Stimulated activated CD4-positive, alpha-beta T cell treated with anti-CD3 and anti-CD28 coated beads, Interleukin-12 subunit alpha, Interleukin-12 subunit beta, amount 100 ng/mL, for 48 hours (primary cell): ENCODE data around the gene PSMA1.
"Not testable (repeated sequence)": the region's sequence is repeated elsewhere in the genome, so short reads cannot be mapped to it uniquely, and the experiment has no call there.

Source experiments
- DNase-seq, 3 donors: peaks; one replicate each; pipeline ENCODE4 v3.0.0-alpha.2; 2020; ENCODE audit warnings: low read depth in 2 of 3, low spot score in 1 of 3

PSMA1 gene

GRCh38 chr11:14535166-14535565 lies 15.0 kb upstream of the PSMA1 start:
- DNase-seq = not testable (repeated sequence)

GRCh38 chr11:14529951-14530350 lies 9.8 kb upstream of the PSMA1 start:
- DNase-seq = no peak

GRCh38 chr11:14529321-14529720 lies 9.1 kb upstream of the PSMA1 start:
- DNase-seq = no peak

GRCh38 chr11:14522801-14523200 lies 2.6 kb upstream of the PSMA1 start:
- no peak for DNase-seq

- DNase-seq = no peak
These were observed 2.1 kb upstream of the PSMA1 start for GRCh38 chr11:14522245-14522644.

GRCh38 chr11:14520747-14521151 lies 563 bp upstream of the PSMA1 start:
- DNase-seq = no peak

- DNase-seq = peak in 1 of 3 donors; percentile 18
These were observed 629 bp downstream of the PSMA1 start for GRCh38 chr11:14519597-14519916.

GRCh38 chr11:14518820-14519219 lies 1.4 kb downstream of the PSMA1 start:
- no peak for DNase-seq

GRCh38 chr11:14513800-14514199 lies 6.4 kb downstream of the PSMA1 start:
- no peak for DNase-seq

- no peak for DNase-seq
These were observed 13.7 kb downstream of the PSMA1 start for GRCh38 chr11:14506532-14506931.

- DNase-seq = no peak
These were observed 17.2 kb downstream of the PSMA1 start for GRCh38 chr11:14503023-14503422.

GRCh38 chr11:14502039-14502438 lies 18.1 kb downstream of the PSMA1 start:
- no peak for DNase-seq

GRCh38 chr11:14500181-14500651 lies 20.0 kb downstream of the PSMA1 start:
- peak in 1 of 3 donors; percentile 29 for DNase-seq

- DNase-seq = peak; percentile 85 to 88 (median 88)
These were observed 20.5 kb downstream of the PSMA1 start, which contains the start of gene COPB1 for GRCh38 chr11:14499560-14500180. COPB1 (minus strand) TSS chr11:14499811; CDS start chr11:14498928, 883 bp downstream.

- DNase-seq = peak in 2 of 3 donors; percentile 15 to 21
These were observed 21.0 kb downstream of the PSMA1 start for GRCh38 chr11:14499178-14499559.

GRCh38 chr11:14480716-14481115 lies 39.5 kb downstream of the PSMA1 start:
- DNase-seq = no peak

GRCh38 chr11:14471127-14471526 lies 49.1 kb downstream of the PSMA1 start:
- no peak for DNase-seq

GRCh38 chr11:14463623-14464022 lies 56.6 kb downstream of the PSMA1 start:
- DNase-seq = no peak

GRCh38 chr11:14460147-14460546 lies 60.0 kb downstream of the PSMA1 start:
- no peak for DNase-seq

GRCh38 chr11:14458377-14458776 lies 61.8 kb downstream of the PSMA1 start:
- DNase-seq = no peak

GRCh38 chr11:14455648-14456430 lies 64.3 kb downstream of the PSMA1 start:
- DNase-seq = no peak
